Activated CD8-positive, alpha-beta memory T cell treated with anti-CD3 and anti-CD28 coated beads, Interleukin-2, amount 50 U/mL, for 1 hour (primary cell): ENCODE data around the gene TDRKH.
"Not testable (repeated sequence)": the region's sequence is repeated elsewhere in the genome, so short reads cannot be mapped to it uniquely, and the experiment has no call there.

Experiments used
- DNase-seq: peaks from one replicate; pipeline ENCODE4 v3.0.0-alpha.2; 2020; ENCODE audit errors: extremely low read depth

Gene TDRKH

DNA sequence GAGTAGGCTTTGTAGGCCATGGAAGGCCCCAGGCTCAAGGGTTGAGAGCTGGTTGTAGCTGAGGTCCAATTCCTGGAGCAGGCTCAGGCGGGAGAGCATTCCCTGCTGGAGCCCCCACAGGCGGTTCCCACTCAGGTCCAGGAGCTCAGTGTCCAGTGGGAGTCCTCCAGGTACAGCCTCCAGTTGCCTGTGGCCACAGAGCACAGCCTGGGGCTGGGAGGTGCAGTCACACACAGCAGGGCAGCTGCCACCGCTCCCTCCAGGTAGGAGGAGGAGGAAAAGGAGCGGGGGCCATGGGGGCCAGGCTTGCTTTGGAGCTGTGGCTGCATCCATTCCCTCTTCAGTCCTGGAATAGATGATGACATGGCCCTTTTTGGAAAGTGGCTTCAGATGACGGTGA lies 12.1 kb upstream of the TDRKH start:
- no peak for DNase-seq

DNA sequence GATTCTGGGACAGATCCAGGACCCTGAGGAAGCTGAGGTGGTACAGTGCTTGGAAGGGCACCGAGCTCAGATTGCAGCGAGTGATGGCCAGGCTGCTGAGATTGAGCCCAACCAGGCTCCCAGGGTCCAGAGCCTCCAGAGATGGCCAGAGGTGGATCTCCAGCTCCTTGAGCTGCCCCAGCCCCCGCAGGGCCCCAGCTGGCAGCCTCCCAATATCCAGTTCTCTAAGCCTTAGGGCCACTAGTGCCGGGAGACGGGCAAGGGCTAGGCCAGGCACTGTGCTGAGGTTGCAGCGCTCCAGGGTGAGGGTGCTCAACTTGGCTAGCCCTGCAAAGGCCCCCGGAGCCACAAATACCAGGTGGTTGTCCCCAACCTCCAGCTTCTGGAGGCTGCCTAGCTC lies 11.5 kb upstream of the TDRKH start:
- DNase-seq, result no peak

DNA sequence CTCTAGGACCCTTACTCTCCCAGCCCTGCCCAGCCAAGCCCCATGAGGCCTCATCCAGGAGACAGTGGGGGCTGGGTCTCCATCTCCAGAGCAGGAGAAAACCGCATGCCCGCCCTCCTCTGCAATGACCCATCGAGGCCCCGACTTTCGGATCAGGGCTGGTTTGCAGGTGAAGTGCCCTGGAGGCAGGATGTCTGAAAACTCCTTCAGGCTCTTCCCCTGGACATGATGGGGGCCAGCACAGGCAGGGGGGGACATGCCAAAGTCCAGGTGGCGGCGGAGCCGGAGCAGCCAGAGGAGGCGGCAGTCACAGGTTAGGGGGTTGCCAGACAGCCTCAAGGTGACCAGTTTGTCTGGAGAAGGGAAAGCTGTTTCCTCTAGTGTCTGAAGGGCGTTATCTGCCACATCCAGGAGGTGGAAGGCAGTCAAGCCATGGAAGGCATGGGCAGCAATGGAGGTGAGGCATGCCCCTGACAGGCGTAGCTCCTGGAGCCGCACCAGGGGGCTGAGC lies 11.1 kb upstream of the TDRKH start:
- DNase-seq, result no peak

DNA sequence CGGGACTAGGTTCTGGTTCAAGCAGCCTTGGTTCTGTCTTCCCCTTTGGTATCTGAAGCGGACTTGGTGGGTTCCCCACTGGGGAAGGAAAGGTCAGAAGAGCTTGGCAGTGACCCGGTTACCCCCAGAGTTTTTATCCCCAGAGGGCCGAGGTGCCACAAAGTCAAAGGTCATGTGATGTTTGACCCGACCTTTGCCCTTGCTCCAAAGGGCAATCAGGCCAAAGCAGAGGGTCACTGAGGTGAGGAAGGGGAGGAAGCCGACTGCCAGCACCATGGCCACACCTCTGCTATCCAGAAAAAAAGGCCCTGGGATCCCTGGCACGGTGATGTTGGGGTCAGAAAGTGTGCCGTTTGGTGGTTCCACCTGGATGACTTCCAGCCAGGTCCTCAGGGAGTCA lies 10.5 kb upstream of the TDRKH start:
- no peak for DNase-seq

DNA sequence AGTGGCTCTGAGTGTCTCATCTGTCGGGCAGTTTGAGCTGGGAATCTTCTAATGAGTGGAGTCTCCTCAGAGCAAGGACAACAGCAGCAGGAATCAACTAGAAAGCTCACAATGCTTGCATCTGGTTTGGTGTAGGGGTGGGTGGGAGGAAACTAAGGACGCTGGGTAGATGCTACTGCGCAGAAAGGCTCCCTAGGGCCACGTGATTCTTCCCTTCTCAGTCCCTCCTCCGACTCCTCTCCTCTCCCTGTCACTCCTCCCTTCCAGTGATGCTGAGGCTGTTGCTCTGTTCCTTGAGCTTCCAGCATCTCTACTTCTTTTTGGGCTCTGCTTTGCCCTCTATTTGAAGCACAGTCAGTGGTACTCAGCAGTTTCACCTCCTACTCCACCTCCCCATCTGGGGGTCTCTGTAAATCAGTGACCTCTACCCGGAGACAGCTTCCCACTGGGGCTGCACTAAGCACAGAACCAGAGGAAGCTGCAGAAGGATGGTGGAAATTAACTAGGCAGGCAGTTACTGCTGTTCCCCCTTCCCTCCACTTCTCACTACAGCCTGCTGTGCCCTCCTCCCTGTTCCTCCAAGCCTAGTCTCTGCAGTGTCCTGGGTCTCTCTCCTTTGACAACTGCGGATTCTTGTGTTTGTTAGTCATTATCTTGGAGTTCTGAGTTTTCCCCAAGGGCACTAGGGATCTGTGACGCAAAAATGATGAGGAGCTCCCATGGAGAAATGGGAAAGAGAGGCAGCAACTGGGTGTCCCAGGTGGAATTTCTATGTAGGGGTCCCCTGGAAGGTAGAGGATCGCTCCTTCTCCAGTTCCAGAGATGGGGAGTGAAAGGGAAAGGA lies 9.1 kb upstream of the TDRKH start:
- no peak for DNase-seq

DNA sequence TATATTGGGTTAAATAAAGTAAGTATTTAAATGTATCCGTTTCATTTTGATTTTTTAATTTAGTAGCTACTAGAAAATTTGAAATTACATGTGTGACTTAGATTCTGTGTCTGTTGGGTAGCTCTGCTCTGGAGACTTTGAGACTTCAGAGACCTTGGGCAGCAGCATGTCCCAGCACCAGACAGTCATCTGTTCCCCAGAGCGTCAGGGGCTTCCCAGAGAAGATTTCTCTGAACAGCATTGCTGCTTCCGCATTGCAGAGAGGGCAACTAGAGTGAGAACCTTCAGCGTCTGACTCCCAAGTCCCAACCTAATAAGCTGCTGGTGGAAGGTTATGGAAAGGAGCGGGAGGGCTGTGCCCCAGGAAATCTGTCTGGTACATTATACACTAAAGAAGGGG lies 8.3 kb upstream of the TDRKH start:
- DNase-seq, result no peak

DNA sequence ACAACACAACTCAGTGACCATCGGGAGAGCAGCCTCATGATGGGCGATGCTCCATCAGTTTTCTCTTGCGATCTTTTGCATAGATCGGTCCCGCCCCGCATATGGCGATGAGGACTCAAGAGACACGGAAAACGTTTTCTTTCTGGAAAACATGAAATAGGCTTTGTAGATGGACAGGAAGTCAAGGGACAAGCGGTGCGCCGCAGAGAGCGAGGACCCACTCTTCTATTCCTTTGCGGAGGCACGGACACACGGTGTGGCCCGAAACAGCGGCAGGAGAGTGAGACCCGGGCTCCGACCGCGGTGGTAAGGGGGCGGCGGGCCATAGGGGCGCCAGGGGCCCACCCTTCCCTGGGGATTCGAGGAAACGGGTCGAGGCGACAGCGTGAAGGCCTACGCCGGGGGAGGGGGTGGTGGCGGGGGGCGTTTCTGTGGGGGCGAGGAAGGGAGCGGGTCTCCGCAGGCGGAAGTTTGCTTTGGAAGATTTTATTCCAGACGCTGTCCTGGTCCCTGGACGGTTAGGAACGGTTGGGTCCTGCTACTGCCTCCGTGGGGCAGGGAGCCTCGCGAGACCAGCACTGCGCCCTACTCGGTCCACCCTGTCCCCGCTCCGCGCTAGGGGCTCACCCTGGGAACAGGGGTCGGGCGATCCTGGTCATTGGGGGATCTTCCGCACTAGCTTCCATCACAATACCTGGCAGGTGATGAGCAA lies 796 bp upstream of the TDRKH start:
- no peak for DNase-seq

DNA sequence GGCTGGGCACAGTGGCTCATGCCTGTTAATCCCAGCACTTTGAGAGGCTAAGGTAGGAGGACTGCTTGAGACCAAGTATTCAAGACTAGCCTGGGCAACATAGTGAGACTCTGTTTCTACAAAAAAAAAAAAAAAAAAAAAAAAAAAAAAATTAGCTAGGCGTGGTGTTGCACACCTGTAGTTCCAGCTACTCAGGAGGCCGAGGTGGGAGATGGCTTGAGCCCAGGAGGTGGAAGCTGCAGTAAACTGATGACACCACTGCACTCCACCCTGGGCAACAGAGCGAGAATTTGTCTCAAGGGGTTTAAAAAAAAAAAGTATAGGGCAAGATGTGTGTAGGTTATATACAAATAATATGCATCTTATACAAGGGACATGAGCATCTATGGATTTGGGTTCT lies 2.6 kb downstream of the TDRKH start:
- DNase-seq, result no peak

DNA sequence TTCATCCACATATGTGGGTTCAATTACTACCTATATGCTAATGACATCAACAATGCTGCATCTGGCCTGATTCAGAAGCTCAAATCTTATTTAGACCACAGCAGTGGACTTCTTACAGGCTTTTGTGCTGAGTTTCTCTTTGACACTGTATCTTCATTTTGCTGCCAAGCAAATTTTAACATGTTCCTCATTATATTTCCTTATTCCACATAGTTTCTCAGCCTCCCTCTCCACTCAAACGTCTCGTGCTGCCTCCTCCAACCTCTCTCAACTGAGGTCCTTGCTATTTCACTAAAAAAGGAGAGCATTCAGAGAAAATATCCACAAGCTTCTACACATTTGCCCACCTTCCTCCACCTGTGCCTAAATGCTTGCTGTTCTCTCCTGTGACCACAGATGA lies 6.5 kb downstream of the TDRKH start:
- no peak for DNase-seq

DNA sequence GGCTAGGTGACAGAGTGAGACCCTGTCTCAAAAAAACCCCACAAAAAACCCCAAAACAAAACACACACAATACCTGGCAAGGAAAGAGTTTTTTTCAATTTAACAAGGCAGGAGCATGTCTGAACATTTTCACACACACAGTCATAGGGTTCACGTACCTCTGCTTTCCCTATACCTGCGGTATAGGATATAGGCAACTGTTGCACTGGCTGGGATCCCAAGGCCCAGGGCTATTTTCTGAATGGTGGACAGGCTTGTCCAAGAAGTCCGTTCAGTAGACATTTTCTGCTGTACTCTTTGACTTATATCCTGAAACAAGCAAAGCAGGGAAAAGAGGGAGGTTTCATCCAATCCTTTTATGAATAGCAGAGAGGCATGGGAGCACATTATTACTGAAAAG lies 7.6 kb downstream of the TDRKH start:
- DNase-seq, result no peak

DNA sequence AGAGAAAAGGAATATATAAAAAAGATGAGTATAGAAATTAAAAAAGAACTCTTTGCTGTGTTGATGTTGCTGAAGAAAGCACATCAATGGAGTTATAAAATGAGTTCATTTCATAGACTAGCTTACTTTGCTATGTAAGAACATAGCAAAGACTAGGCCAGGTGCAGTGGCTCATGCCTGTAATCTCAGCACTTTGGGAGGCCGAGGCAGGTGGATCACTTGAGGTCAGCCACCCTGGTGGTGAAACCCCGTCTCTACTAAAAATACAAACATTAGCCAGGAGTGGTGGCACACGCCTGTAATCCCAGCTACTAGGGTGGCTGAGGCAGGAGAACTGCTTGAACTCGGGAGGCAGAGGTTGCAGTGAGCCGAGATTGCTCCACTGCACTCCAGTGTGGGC lies 8.3 kb downstream of the TDRKH start:
- not testable (repeated sequence) for DNase-seq

DNA sequence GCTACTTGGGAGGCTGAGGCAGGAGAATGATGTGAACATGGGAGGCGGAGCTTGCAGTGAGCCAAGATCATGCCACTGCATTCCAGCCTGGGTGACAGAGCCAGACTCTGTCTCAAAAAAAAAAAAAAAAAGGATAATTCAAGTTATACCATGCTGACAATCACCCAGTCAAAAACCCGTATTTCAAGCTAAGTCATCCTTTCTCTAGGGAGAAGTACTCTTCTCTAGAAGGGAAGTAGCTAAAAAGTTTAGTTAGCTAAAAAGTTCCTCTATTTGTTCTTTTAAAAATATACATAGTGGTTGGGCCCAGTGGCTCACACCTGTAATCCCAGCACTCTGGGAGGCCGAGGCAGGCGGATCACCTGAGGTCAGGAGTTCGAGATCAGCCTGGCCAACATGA lies 9.6 kb downstream of the TDRKH start:
- not testable (repeated sequence) for DNase-seq

DNA sequence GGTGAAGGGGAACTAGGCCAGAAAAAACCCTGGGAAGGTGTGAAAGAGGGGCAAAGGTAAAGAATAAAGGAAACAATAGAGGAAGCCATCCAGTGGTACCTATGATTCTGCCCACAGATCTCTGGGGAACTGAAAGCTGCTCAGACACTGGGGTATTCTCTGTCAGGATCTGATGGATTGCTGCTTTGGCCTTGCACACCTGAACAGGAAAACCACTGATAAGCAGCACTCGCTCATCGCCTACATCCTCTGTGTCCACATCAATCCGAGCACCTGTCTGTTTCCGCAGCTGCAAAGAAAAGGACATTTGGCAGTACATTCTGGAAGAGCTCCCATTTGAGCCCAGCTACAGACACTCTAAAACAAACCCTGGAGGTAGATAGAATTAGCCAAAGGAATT lies 10.4 kb downstream of the TDRKH start:
- no peak for DNase-seq

DNA sequence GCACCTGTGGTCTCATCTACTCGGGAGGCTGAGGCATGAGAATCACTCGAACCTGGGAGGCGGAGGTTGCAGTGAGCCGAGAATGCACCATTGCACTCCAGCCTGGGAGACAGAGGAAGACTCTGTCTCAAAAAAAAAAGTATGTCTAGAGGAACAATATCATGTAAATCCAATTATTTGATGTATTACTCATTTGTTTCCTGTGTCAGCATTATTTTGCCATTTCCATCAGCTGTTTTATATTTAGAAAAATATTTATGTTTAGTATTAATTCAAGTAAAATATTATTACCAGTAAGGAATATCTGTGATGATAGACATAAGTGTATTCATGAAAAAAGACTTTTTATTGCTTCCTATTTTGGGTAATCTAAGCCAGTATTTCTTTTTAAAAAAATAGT lies 13.0 kb downstream of the TDRKH start:
- DNase-seq, result no peak

DNA sequence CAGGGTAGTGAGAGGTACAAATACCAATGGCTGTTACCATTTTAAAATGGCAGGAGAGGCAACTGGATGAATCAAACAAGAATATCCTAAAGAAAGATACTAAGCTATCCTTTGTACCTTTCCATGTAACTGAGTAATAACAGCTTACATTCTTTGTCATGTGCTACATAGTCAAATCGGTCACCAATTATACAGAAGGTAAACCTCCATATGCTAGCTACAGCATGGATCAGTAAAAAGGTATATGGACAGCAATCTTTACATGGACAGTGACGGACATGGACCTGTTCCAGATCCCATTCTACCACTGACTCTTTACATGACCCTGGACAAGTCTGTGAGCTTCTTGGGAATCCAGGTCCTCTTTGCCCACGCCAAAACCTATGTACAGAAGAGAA lies 13.6 kb downstream of the TDRKH start:
- DNase-seq, result no peak

DNA sequence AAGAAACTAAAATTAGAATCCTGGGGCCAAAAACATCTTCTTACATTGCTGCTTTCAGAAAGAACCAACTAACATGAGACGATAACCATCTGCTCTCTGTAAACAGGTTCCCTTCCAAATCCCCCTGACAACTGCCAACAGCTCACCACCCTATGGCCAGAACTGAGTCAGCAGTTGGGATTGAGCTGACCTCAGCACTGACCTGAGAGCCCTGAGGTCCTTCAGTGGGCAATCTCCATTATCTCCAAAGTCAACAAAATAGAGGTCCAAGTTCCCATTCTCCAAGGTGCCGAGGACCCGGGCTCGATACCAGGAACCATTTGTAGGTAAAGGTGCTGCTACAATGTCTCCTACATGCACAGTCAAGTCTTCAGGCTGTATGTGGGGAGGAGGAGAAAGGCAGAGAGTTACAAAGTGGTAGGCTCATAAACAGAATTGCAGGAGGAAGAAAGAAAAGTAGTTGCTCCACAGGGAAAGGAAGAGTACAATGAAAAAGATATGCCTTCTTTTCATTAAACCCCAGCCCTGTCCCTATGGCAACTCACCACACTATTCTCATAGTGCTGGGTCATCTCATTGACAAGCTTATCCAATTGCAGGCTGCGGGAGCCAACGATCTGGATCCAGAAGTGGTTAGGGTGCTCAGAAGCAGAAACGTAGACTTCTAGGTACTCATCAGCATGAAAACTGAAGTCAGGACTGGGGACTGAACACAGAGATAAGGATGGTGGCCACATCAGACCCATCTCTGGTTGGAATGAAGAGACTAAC lies 14.2 kb downstream of the TDRKH start:
- DNase-seq, result no peak

DNA sequence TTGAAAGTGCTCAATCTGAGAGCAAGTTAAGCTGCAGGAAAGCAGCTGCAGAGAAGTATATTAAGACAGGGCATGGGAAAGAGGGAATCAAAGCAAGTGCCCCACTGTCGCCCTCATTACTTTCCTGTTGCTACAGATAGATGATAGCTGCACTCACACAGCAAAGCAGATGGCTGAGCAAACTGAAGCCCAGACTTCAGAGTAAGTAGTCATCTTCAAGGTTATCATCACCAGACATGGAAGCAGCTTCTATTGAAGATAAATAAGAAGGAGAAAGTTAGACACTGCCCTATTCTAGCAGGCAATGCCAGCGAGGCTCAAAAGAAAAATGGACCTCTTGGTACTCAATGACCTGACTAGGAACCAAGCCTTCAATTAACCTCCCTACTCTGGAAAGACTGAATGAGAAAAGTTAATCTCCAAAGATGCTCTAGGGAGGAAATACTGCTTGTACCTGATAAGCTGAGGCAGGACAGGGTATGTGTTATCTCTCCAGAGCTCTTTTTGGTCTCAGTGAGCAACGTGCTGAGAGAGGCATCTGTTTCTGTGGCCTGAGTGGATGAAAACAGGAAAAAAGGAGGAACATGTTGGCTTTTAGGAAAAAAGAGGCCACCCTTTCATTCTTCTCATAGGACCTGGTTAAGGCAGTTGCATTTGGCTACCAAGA lies 15.9 kb downstream of the TDRKH start:
- DNase-seq, result no peak

DNA sequence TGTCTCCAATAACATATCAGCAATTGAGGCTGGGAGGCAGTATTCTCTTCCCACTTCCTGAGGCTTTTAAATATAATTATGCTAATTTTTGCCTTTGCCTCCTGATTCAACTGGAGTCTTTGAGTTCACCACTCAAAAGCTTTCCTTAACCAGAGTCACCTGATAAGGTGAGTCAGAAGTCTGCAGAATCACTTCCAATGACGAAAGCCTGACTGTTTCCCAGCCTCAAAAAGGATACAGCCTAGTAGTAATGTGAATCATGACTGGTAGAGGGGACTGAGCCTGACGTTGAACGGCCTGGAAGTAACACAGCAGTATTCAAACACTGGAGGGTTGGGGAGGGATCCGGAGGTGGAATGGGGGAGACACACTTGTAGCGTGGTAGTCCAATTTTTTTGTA lies 16.6 kb downstream of the TDRKH start:
- no peak for DNase-seq

DNA sequence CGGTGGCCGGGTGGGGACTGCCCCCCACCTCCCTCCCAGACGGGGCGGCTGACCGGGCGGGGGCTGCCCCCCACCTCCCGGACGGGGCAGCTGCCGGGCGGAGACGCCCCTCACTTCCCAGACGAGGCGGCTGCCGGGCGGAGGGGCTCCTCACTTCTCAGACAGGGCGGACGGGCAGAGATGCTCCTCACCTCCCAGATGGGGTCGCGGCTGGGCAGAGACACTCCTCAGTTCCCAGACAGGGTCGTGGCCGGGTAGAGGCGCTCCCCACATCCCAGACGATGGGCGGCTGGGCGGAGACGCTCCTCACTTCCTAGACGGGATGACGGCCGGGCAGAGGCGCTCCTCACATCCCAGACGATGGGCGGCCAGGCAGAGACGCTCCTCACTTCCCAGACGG lies 21.0 kb downstream of the TDRKH start:
- not testable (repeated sequence) for DNase-seq

DNA sequence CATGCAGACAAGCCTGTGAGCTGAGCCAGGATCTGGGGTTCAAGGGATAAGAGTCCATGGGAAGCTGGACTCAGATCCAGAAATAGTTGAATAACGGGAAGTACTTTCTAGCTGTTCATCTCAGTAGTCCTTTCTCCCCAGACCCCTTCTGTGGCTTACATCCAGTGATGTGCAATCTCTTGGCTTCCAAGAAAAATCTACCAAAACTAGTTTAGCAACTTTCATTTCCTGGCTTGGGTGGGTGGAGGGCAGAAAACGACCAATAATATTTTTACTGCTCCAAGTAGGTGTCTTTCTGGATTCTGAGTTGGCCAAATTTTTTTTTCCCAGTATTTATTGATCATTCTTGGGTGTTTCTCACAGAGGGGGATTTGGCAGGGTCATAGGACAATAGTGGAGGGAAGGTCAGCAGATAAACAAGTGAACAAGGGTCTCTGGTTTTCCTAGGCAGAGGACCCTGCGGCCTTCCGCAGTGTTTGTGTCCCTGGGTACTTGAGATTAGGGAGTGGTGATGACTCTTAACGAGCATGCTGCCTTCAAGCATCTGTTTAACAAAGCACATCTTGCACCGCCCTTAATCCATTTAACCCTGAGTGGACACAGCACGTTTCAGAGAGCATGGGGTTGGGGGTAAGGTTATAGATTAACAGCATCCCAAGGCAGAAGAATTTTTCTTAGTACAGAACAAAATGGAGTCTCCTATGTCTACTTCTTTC lies 21.8 kb downstream of the TDRKH start:
- DNase-seq, result not testable (repeated sequence)

DNA sequence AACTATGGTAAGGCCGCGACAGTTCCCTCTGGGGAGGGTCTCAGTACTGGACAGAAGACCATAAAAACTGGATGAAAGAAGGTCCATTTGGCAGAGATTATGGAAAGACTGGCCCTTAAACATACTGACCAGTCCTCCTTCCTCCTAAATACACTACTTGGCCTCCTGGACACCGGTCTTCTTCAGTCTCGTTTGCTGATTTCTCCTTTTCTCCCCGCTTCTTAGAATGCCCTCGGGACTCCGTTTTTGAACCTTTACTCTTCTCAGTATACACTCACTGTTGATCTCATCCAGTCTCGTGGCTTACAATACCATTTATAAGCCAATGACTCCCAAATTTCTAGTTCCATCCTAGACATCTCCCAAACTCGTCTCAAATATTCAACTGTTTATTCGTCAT lies 26.3 kb downstream of the TDRKH start:
- DNase-seq, result no peak
